ENCODE results near the gene ADCY10. TPM values are rescaled to one million over a fixed set of nuclear protein-coding genes. Genes with fewer than 3 reads are reported as not detected.

The ADCY10 gene
- total RNA-seq, 2 donors from 2014 or later, result 0.35 TPM; not detected in 1

- Histone ChIP-seq H3K27ac (no peak overlapping the region), H3K9me3 (no peaks in the 10 kb centered on the region), H3K4me3 (no peak overlapping the region), H3K27me3 (no peaks in the 10 kb centered on the region), H3K36me3 (peaks cover 23% of the 10 kb centered on the region), H3K4me1 (no peaks in the 10 kb centered on the region)
- DNase-seq (ENCODE audit: low spot score), result no peak
- TF ChIP-seq CTCF (IDR thresholded peaks at IDR 0.05), result no peak
Measured at GRCh38 chr1:167764458-167765330, 149.2 kb downstream of the ADCY10 start.

DNA sequence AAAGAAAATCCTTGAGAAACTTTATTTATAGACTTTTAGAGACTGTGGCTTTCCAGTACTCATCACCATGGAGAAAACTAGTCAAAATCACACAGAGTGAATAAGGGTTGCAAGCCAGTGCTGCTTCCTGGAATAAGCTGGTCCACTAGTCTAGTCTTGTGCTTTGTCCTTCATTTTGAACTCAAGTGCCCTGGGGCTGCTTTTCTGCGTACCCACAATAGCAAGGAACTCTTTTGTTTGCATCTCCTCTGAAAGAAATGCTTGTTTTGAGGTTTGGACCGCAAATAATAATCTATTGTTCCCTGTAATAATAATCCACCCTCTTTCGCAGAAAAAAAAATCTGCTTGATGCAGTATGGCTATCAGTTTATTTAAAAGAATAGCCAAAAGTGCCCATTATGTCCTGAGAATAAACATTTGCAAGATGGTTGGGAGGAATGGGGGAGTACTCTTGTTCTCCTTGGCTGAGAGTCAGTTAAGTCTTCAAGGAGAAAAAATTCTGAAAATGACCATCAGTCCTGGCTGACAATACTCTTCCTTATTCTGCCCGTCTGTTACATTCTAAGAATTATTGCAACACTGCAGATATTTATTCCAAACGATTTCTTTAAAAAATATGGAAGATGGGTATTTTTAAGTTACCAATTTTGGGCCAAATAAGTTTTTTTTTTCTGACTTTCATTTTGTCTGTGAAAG is 150.3 kb downstream of the ADCY10 start:
- TF ChIP-seq CTCF (IDR thresholded peaks at IDR 0.05), result no peak
- no peak overlapping the region for H3K27ac ChIP-seq
- no peaks in the 10 kb centered on the region for H3K9me3 ChIP-seq

GRCh38 chr1:167762061-167762746 is 151.7 kb downstream of the ADCY10 start:
- Histone ChIP-seq H3K9me3 (no peaks in the 10 kb centered on the region), H3K27me3 (no peaks in the 10 kb centered on the region), H3K27ac (no peak overlapping the region), H3K36me3 (peaks cover 14% of the 10 kb centered on the region), H3K4me3 (no peak overlapping the region), H3K4me1 (peaks cover 0 to 6% of the 10 kb centered on the region in 2 donors)
- DNase-seq (ENCODE audit: low spot score), result no peak
- TF ChIP-seq CTCF (IDR thresholded peaks at IDR 0.05), result no peak

More for the DNA sequence above, 150.3 kb downstream of the ADCY10 start:
- Histone ChIP-seq H3K4me1 (no peaks in the 10 kb centered on the region), H3K36me3 (peaks cover 17% of the 10 kb centered on the region), H3K4me3 (no peak overlapping the region), H3K27me3 (no peaks in the 10 kb centered on the region)
- no peak for DNase-seq (ENCODE audit: low spot score)

- H3K4me3 ChIP-seq, result no peak overlapping the region
- no peaks in the 10 kb centered on the region for H3K9me3 ChIP-seq
- peaks cover 0 to 14% of the 10 kb centered on the region in 2 donors for H3K4me1 ChIP-seq
- H3K27me3 ChIP-seq, result no peaks in the 10 kb centered on the region
- no peak for DNase-seq (ENCODE audit: low spot score)
- TF ChIP-seq CTCF (IDR thresholded peaks at IDR 0.05), result no peak
- H3K27ac ChIP-seq, result no peak overlapping the region
- H3K36me3 ChIP-seq, result peaks cover 6% of the 10 kb centered on the region
Measured at GRCh38 chr1:167761400-167761799, 152.5 kb downstream of the ADCY10 start.

Other genes with a start within 250 kb of the ADCY10 start
- gene MPZL1, start 192.2 kb downstream of the ADCY10 start, total RNA-seq, result 10 to 100 TPM; 22.4 to 52.0 TPM
- gene DCAF6, start 22.5 kb upstream of the ADCY10 start, total RNA-seq, result 100 to 1,000 TPM; 126 to 161 TPM
- gene MPC2, start 22.9 kb upstream of the ADCY10 start, total RNA-seq, result 100 to 1,000 TPM in 1 of 2 donors, 10 to 100 TPM in 1; 71.4 to 122 TPM
- 1 to 10 TPM; 2.9 to 3.2 TPM for gene GPR161, start 222.8 kb upstream of the ADCY10 start, total RNA-seq

All from right atrium auricular region (tissue), 2 donors.